DMS79 treated with DMSO at 0.1 percent for 48 hours (cell line): Measurements from ENCODE around the gene MYCBP2.
A peak's percentile ranks its signal among the peaks of the same experiment; 100 is the strongest.
"Not testable (repeated sequence)": the region's sequence is repeated elsewhere in the genome, so short reads cannot be mapped to it uniquely, and the experiment has no call there.

ENCODE experiments used
- DNase-seq: peaks from one replicate; lab custom pipeline; 2025; lab: John Stamatoyannopoulos, UW

MYCBP2 gene

GRCh38 chr13:77028202-77028601 is 298.7 kb downstream of the MYCBP2 start:
- DNase-seq: no peak

GRCh38 chr13:77026861-77027621 is 299.9 kb downstream of the MYCBP2 start, which contains the start of gene FBXL3:
TSS of gene FBXL3 (minus strand) at chr13:77027159. CDS start at chr13:77021860, 5,299 bp downstream.
- DNase-seq: peak; percentile 62

GRCh38 chr13:77026255-77026860 is 300.5 kb downstream of the MYCBP2 start:
- peak; percentile 19 for DNase-seq

- no peak for DNase-seq
Measured at GRCh38 chr13:77022341-77022740, 304.6 kb downstream of the MYCBP2 start.

GRCh38 chr13:77019756-77020155 is 307.1 kb downstream of the MYCBP2 start:
- no peak for DNase-seq

- no peak for DNase-seq
Measured at GRCh38 chr13:77016888-77017623, 309.8 kb downstream of the MYCBP2 start.

GRCh38 chr13:77016251-77016812 is 310.6 kb downstream of the MYCBP2 start:
- DNase-seq: no peak

- DNase-seq: no peak
Measured at GRCh38 chr13:77014906-77015685, 311.8 kb downstream of the MYCBP2 start.

GRCh38 chr13:77013853-77014542 is 312.9 kb downstream of the MYCBP2 start:
- no peak for DNase-seq

- DNase-seq: not testable (repeated sequence)
Measured at GRCh38 chr13:77009719-77010118, 317.2 kb downstream of the MYCBP2 start.

GRCh38 chr13:77009011-77009410 is 317.9 kb downstream of the MYCBP2 start:
- no peak for DNase-seq

GRCh38 chr13:77008337-77008736 is 318.6 kb downstream of the MYCBP2 start:
- DNase-seq: not testable (repeated sequence)

- DNase-seq: no peak
Measured at GRCh38 chr13:77002590-77003190, 324.2 kb downstream of the MYCBP2 start.

- no peak for DNase-seq
Measured at GRCh38 chr13:77001963-77002587, 324.8 kb downstream of the MYCBP2 start.

- DNase-seq: no peak
Measured at GRCh38 chr13:77001540-77001939, 325.4 kb downstream of the MYCBP2 start.

- DNase-seq: no peak
Measured at GRCh38 chr13:77000475-77000874, 326.4 kb downstream of the MYCBP2 start.
